ENCODE data around the gene UNC93B1. TPM values are rescaled to one million over a fixed set of nuclear protein-coding genes. Genes with fewer than 3 reads are reported as not detected.

Gene UNC93B1
- total RNA-seq, 1 experiment from 2014 or later = 71.2 TPM

DNA sequence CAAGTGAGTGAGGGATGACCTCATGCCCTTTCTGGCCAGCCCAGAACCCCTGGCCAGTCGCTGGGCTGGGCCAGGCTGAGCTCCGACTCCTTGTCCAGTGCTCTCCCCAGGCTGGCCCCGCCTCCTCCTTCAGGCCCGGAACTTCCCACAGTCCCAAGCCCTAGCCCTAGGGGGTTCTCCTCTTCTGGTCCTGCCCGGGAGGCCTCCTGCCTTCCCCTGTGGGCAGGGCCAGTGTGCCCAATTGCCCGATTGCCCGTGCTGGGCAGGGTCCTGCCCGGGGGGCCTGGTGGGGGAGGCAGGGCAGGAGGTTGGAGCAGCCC is 39.1 kb upstream of the UNC93B1 start:
- H3K4me3 Mint-ChIP-seq (ENCODE audit: low read depth, unreplicated experiment) = no peak overlapping the region
- H3K4me1 Mint-ChIP-seq (ENCODE audit: low read depth, unreplicated experiment) = peaks cover 10% of the 10 kb centered on the region
- TF ChIP-seq, protein P1, sequence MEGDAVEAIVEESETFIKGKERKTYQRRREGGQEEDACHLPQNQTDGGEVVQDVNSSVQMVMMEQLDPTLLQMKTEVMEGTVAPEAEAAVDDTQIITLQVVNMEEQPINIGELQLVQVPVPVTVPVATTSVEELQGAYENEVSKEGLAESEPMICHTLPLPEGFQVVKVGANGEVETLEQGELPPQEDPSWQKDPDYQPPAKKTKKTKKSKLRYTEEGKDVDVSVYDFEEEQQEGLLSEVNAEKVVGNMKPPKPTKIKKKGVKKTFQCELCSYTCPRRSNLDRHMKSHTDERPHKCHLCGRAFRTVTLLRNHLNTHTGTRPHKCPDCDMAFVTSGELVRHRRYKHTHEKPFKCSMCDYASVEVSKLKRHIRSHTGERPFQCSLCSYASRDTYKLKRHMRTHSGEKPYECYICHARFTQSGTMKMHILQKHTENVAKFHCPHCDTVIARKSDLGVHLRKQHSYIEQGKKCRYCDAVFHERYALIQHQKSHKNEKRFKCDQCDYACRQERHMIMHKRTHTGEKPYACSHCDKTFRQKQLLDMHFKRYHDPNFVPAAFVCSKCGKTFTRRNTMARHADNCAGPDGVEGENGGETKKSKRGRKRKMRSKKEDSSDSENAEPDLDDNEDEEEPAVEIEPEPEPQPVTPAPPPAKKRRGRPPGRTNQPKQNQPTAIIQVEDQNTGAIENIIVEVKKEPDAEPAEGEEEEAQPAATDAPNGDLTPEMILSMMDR (IDR thresholded peaks at IDR 0.05; ENCODE audit: unreplicated experiment) = no peak
- peaks cover 16% of the 10 kb centered on the region for H3K36me3 Mint-ChIP-seq (ENCODE audit: insufficient read depth, unreplicated experiment)
- no peak for DNase-seq
- H3K27ac Mint-ChIP-seq (ENCODE audit: unreplicated experiment) = no peak overlapping the region
- BruUV-seq (replicated peaks) = no TSS peak
- no peaks in the 10 kb centered on the region for H3K9me3 Mint-ChIP-seq (ENCODE audit: low read depth, unreplicated experiment)
- H3K27me3 Mint-ChIP-seq (ENCODE audit: unreplicated experiment) = no peaks in the 10 kb centered on the region
- CTCF ChIA-PET = no interaction called here
- intact Hi-C loops (cut with micrococcal nuclease; ENCODE audit: unreplicated experiment) = no loop called here

DNA sequence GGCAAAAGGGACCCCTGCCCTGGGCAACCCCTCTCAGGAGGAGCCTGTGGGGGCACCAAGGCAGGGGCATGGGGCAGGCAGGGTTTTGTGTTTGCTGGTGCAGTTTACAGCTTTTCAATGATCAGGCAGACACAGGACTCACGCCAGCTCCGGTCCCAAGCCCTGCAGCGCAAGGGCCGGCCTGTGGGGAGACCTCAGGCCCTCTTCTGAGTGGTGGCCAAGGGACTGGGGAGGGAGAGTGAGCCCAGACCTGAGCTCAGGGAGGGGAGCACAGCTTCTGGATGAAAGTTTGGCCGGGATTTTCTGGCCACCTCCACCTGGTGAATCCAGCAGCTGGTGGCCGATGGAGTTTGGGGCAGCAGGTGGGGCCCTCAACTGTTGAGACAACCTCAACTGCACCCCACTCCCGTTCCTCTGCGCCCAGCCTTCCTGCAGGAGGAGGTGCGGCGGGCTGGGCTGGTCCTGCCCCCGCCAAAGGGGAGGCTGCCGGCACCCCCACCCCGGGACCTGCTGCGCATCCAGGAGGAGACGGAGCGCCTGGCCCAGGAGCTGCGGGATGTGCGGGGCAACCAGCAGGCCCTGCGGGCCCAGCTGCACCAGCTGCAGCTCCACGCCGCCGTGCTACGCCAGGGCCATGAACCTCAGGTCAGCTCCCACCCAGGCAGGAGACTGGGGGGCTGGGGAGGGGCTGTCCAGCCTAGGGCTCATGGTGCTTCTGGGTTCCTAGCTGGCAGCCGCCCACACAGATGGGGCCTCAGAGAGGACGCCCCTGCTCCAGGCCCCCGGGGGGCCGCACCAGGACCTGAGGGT is 38.5 kb upstream of the UNC93B1 start:
- intact Hi-C loops (cut with micrococcal nuclease; ENCODE audit: unreplicated experiment) = no loop called here
- H3K4me1 Mint-ChIP-seq (ENCODE audit: low read depth, unreplicated experiment) = peaks cover 10% of the 10 kb centered on the region

DNA sequence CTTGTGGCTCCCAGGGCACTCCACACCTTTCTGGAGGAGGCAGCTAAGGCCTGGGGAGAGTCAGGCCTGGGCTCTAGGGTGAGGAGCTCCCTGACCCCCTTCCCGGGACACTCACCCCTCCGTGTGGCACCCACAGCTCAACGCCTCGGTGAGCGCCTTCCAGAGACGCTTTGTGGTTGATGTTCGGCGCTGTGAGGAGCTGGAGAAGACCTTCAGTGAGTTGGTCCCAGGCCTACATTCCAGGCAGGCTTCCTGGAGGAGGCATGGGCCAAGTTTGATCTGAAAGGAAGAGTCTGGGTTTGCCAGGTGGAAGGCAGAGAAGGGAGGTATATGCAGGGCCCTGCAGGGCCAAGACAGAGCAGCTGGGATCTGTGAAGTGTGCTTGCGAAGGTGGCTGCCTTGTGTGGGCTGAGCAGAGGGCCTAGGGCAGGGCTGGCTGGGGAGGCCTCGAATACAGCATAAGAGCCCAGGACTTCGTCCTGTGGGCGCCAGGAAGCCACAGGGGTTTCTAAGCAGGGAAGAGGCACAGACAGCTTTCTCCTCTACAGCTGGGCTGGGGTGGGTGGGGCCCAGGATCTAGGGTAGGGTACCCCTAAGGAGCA is 37.8 kb upstream of the UNC93B1 start:
- Mint-ChIP-seq H3K9me3 (ENCODE audit: low read depth, unreplicated experiment) (no peaks in the 10 kb centered on the region), H3K27ac (ENCODE audit: unreplicated experiment) (no peak overlapping the region), H3K4me1 (ENCODE audit: low read depth, unreplicated experiment) (peaks cover 10% of the 10 kb centered on the region), H3K4me3 (ENCODE audit: low read depth, unreplicated experiment) (no peak overlapping the region), H3K36me3 (ENCODE audit: insufficient read depth, unreplicated experiment) (peaks cover 29% of the 10 kb centered on the region), H3K27me3 (ENCODE audit: unreplicated experiment) (no peaks in the 10 kb centered on the region)
- intact Hi-C loops (cut with micrococcal nuclease; ENCODE audit: unreplicated experiment) = no loop called here
- CTCF ChIA-PET = no interaction called here
- no peak for DNase-seq
- no TSS peak for BruUV-seq (replicated peaks)
- TF ChIP-seq, protein P1 (IDR thresholded peaks at IDR 0.05; ENCODE audit: unreplicated experiment) = no peak

More for the DNA sequence above, 38.5 kb upstream of the UNC93B1 start:
- H3K36me3 Mint-ChIP-seq (ENCODE audit: insufficient read depth, unreplicated experiment) = peaks cover 22% of the 10 kb centered on the region
- no peak overlapping the region for H3K4me3 Mint-ChIP-seq (ENCODE audit: low read depth, unreplicated experiment)
- H3K27ac Mint-ChIP-seq (ENCODE audit: unreplicated experiment) = no peak overlapping the region
- no peak for DNase-seq
- CTCF ChIA-PET = no interaction called here
- H3K9me3 Mint-ChIP-seq (ENCODE audit: low read depth, unreplicated experiment) = no peaks in the 10 kb centered on the region
- TF ChIP-seq, protein P1 (IDR thresholded peaks at IDR 0.05; ENCODE audit: unreplicated experiment) = no peak
- no peaks in the 10 kb centered on the region for H3K27me3 Mint-ChIP-seq (ENCODE audit: unreplicated experiment)
- BruUV-seq (replicated peaks) = no TSS peak

DNA sequence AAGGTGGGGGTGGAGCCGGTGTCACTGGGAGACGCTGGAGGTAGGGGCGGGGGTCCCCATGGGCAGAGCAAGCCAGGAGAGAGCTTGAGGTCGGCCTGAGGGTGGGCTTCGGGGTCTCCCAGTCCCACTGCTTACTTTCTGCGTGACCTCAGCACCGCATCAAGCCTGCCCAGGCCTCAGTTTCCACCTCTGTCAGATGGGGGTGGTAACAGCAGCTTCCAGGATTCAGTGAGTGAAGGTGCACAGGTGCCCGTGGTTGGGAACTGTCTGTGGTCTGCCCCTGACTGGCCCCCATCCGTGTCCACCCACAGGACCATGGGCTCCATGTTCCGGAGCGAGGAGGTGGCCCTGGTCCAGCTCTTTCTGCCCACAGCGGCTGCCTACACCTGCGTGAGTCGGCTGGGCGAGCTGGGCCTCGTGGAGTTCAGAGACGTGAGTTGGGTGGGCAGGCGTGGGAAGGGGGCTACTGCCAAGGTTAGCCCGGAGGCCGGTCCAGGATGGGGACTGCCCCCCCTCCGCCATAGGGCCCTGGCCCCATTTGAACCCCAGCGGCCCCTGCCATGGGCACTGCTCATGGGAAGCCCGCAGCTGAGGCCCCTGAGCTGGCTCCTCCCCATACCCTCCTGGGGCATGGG is 37.2 kb upstream of the UNC93B1 start:
- BruUV-seq (replicated peaks) = no TSS peak

More for the DNA sequence above, 37.2 kb upstream of the UNC93B1 start:
- Mint-ChIP-seq H3K4me1 (ENCODE audit: low read depth, unreplicated experiment) (peaks cover 10% of the 10 kb centered on the region), H3K27ac (ENCODE audit: unreplicated experiment) (no peak overlapping the region), H3K36me3 (ENCODE audit: insufficient read depth, unreplicated experiment) (peaks cover 35% of the 10 kb centered on the region), H3K27me3 (ENCODE audit: unreplicated experiment) (no peaks in the 10 kb centered on the region), H3K9me3 (ENCODE audit: low read depth, unreplicated experiment) (no peaks in the 10 kb centered on the region), H3K4me3 (ENCODE audit: low read depth, unreplicated experiment) (no peak overlapping the region)
- no peak for DNase-seq
- TF ChIP-seq, protein P1 (IDR thresholded peaks at IDR 0.05; ENCODE audit: unreplicated experiment) = no peak
- intact Hi-C loops (cut with micrococcal nuclease; ENCODE audit: unreplicated experiment) = no loop called here
- CTCF ChIA-PET = no interaction called here

Measured in Calu3 (cell line).